ENCODE results near the gene SNF8.
"Not testable (repeated sequence)": the region's sequence is repeated elsewhere in the genome, so short reads cannot be mapped to it uniquely, and the experiment has no call there.

Gene SNF8, protein sequence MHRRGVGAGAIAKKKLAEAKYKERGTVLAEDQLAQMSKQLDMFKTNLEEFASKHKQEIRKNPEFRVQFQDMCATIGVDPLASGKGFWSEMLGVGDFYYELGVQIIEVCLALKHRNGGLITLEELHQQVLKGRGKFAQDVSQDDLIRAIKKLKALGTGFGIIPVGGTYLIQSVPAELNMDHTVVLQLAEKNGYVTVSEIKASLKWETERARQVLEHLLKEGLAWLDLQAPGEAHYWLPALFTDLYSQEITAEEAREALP

DNA sequence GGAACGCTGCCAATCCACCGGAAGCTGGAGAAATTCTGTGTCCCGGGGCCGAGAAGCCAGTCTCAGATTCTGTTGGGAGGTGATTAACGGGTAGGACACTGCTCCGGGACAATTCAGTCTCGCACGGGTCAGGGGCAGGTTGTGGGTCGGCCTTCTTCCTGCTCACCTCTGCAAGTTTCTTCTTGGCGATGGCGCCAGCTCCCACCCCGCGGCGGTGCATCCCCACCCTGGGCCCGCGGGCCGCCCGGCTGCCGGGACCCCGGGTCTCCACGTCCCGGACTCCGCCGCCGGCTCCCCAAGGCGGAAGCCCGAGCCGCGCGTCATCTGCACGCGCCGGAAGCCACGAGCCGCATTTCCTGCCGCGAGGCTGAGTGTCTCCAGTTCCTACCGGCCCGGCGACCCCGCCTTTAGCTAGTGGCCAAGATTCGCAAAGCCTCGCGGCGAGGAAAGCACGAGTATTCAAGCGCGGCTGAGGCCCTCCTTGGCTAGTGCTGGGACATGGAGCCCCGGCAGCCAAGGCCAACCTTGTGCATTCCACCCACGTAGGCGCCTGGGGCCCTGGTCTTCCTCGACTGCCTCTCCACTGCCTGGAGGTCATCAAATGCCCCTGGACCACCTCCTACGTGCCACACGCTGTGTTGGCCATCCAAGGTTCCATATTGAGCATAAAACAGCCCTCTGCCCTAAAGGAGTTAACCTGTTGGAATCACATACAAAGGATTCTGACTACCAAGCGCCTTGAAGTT lies at the start of gene SNF8:
Gene SNF8, minus strand, starts transcription at position 328 of the 746 bp plus-strand sequence. Its CDS starts 108 bp downstream, at position 220.
- DNase-seq, result peak; percentile 90 to 91

DNA sequence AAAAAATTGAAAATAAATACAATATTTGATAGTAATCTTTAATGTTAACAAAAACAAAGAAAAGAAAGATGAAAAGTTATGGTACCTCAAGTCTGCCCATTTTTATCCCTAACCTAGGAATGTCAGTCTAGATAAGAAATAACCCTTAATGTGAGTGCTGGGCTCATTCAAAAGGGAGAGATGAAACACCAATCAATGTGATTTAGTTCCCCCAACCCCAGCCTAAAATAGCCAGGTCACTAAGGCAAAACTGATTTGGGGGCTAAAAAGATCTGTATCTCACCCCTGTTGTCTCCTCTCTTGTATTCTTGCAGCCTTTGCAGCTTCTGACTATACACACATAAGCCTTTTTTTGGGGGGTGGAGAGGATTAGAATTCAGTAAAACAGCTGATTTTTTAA lies 49.3 kb upstream of the SNF8 start:
- DNase-seq, result no peak

DNA sequence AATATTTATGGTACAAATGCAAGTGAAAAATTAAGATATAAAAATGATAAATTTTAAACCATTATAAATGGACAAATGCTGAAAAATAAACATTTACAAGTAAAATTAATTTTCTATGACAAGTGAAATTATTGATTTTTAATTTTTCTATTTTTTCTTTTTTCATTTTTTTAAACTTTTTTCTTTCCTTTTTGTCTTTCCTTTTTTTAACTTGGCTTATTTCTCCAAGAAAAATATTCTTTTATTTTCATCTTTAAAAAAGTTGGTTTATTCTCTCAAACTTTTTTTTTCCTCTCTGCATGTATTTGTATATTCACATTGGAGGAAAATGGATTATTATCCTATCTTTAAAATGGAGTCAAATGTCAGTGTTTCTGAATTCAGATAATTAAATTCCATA lies 48.7 kb upstream of the SNF8 start:
- no peak for DNase-seq

DNA sequence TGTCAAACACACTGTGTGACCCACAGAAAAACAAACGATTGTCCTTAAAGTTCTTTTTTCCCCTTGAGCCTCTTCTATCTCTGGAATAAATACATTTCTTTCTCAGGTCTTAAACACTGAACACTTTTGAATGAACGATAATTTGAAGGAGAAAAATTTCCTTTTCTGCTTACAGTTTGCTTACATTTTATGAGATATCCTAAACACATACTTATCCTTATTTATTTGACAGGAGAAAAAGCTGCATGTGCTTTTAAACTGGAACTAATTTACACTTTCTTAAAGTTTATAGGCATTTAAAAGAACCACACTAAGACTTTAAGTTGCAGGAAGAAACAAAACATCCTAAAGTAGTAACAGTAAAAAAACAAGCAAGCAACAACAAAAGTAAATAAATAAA lies 47.8 kb upstream of the SNF8 start:
- no peak for DNase-seq

DNA sequence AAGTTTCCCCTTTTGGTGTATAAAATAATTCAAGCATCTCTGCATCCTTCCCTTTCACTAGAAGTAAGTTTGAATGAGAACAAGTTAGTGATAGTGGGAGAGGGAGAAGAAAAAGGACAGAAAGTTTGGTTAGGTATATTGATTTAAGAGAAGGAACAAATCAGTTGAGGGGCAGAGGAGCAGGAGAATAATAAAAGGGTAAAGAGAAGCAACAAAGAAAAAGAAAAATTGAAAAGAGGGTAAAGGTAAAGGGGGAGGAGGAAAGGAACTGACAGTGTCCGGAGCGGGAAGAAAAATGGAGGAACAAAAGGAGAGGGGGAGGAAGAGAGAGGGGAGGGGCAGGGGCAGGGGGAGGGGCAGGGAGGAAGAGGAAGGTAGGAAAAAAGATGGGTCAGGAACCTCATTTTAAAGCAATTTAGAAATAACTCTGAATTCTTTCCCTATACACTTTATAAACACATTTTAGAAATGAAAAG lies 46.3 kb upstream of the SNF8 start:
- DNase-seq, result no peak

DNA sequence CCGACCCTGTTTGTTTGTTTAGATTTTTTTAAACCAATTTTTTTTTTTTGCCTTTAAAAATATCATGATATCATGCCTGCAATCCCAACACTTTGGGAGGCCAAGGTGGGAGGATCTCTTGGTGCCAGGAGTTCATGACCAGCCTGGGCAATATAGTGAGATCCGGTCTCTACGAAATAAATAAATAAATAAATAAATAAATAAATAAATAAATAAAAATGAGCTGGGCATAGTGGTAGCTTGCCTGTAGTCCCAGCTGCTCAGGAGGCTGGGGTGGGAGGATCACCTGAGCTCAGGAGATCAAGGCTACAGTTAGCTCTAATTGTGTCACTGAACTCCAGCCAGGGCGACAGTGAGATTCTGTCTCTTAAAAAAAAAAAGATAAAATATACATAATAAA lies 44.5 kb upstream of the SNF8 start:
- DNase-seq, result no peak

DNA sequence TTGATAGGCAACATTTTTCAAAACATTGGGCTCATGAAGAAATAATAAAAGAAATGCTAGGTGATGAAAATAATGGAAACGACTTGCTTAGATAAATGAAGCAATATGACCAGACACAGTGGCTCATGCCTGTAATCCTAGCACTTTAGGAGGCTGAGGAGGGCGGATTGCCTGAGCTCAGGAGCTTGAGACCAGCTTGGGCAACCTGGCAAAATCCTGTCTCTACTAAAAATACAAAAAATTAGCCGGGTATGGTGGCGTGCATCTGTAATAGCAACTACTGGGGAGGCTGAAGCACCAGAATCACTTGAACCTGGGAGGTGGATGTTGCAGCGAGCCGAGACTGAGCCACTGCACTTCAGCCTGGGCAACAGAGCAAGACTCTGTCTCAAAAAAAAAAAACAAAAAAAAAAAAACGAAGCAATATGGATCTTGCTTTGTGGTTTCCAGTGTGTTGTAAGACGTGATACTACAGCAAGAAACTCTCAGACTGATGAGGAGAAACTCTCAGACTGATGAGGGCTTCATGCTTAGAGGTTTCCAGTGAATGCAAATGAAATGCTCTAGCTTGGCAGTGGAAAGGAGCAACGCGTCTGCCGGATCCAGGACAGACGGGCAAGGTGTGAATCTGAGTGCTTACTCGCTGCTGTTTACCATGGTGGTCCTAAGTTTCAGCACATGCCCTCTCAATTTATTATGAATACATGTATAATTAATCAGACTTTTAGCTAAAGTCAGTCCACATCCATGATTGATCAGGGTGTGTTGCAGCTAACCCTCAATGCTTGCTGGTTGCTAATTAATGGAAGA lies 41.0 kb upstream of the SNF8 start:
- no peak for DNase-seq

DNA sequence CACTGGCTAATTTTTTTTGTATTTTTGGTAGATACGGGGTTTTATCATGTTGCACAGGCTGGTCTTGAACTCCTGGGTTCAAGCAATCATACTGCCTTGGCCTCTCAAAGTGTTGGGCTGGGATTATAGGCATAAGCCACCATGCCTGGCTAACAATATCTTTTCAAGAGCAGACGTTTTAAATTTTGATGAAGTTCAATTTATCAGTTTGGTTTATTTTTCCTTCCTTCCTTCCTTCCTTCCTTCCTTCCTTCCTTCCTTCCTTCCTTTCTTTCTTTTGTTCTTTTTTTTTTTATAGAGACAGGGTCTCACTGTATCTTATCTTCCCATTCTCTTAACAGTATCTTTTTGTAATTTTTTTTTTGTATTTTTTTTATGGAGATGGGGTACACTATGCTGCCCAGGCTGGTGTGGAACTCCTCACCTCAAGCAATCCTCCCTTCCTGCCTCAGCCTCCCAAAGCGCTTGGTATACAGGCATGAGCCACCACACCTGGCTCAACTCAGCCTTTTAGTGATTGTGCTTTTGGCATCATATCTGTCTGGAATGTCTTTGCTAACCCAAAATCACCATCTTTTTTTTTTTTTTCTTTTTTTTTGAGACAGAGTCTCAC lies 37.4 kb upstream of the SNF8 start:
- DNase-seq, result no peak

DNA sequence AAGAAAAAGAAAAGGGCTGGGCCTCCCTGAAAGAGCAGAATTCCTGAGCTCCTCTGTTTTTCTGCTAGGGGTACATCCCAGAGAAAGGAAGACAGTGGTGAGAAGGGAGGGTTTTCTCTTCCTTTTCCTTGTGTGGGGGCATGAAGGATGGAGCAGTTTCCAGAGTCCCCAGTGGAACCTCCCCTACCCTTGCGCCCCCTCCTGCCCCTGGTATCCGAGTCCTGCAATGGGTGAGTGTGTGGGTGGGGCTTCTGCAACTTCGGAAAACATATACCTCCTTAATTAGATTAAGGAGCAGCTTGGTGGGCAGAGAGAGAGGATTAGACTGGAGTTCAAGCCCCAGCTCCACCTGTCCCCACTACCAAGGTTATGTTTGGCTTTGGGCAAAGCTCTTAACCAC lies 29.2 kb upstream of the SNF8 start:
- no peak for DNase-seq

DNA sequence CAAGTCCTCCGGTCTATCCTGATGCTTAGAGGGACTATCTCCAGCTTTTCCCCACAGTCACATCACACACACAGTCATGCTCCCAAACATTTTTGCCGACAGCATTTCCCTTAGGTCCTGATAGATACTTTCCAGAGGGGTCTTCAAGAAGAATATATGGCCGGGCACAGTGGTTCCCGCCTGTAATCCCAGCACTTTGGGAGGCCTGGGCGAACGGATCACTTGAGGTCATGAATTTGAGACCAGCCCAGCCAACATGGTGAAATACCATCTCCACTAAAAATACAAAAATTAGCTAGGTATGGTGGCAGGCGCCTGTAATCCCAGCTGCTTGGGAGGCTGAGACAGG lies 28.1 kb upstream of the SNF8 start:
- DNase-seq, result no peak

DNA sequence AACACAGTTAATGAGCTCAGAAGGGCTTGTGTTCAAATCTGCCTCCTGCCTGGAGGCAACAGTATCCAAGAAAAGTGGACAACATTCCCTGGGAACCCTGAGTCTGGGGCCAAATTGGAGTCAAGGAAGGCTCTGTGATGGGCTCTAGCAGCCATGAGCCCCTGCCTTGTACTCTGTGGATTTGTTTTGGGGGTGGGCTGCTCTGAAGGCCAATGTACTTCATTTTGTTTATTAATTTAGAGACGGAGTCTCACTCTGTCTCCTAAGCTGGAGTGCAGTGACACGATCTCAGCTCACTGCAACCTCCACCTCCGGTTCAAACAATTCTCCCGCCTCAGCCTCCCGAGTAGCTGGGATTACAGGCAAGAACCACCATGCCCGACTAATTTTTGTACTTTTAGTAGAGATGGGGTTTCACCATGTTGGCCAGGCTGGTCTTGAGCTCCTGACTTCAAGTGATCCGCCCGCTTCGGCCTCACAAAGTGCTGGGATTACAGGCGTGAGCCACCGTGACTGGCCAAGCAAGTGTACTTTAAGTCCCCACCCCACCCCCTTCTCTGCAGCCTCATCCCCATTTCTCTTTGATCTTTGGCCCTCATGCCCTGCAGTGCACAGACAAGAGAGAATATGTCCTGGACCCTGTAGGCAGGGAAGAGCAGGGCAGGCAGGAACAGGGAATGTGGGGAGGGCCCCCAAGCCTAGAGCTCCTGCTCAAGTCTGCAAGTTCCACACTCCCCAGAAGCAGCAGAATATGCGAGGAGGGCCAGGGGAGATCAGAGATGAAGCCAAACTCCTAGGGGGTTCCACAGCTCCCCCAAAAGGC lies 26.4 kb upstream of the SNF8 start:
- no peak for DNase-seq

DNA sequence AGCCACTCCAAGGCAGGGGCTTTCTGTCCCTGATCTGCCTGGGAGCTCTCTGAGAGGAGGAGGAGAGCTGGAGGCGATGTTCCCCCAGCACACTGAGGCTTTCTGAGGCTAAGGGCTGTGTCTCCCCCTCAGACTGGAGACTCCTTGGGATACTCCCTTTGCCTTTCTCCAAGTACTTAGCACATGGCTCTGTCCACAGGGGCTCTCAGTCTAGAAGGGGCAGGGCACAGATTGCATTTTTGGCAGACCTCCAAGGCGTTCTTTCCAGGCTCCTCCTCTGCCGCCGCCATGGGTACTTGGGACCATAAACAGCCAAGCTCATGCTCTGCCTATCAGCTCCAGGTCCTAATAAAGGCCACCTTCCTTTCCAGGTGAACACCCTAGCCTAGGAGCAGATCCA lies 25.6 kb upstream of the SNF8 start:
- no peak for DNase-seq

DNA sequence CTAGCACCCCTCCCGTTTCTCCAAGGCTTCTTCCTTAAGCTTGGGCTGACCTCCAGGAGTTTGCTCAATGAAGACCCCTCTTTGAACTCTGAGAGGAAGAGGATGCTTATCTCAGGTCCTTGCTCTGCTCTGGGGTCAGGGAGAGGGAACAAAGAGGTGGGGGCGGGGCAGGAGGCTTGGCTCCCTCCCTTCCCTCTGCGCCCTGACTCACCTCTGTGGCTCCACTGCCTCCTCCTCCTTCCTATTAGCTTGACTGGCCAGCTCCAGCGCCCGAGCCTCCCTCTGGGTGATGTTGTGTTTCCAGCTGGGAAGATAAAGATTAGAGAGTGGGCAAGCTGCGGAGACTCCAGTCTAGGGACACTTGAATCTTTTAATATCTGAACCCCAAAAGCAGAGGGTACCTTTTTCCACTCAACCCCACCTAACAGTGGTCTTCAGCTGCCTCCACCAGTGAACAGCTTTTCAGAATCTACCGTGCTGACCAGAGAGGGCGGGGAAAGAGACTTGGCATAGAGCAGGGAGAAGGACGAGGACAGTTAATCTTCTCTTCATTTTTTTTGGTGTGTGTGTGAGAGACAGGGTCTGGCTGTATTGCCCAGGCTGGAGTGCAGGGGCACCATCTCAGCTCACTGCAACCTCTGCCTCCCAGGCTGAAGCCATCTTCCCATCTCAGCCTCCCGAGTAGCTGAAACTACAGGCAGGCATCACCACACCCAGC lies 17.0 kb upstream of the SNF8 start:
- DNase-seq, result no peak

DNA sequence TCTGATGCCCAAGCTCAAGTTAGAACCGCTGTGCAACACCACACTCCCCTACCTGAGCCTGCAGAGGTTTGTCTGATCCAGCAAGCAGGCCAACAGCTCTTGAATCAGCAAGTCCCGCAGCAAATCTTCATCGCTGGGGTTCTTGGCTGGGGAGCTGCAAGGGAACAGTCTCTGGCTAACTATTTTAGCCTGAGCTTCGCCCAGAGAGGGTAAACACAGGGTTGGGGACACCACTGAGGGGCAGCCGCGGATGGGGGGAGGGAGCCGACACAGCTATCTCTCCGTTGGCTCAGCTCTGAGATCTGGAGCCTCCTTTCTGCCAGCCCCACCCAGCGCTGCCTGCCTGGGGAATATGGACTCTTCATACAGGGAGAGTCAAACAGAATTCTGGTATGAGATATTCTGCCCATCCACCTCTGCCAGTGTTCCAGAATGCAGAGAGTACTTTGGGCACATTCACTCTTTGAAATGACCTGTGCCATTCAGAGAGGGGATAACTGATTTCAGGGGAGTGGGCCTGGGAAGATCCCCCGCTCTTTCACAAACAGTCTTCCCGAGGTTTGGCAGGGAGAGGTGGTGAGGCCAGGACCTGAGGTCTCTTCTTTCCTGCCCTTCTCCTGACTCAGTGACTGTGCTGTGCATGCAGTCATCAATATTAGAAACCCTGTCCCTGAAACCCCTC lies 16.3 kb upstream of the SNF8 start:
- DNase-seq, result no peak

DNA sequence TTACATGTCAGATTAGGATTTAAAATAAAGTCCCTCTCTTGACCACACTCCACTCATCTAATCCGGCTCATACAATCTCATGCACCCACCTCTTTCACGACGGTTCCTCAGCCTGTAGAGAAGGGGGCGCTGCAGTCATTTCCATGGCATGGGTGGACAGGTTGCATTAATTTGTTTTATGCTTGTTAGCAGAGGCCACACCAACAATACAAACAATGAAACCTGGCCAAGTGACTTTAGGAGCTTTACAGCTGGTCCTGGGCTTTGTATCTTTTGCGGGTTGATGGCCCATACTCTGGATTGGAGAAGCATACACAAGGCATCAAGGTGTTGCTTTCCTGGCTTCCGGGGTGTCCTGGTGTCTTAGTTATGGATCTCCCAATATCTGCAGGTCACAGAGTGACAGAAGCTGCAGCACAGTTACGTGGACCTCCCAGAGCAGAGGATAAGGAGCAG lies 9.7 kb upstream of the SNF8 start:
- DNase-seq, result no peak

DNA sequence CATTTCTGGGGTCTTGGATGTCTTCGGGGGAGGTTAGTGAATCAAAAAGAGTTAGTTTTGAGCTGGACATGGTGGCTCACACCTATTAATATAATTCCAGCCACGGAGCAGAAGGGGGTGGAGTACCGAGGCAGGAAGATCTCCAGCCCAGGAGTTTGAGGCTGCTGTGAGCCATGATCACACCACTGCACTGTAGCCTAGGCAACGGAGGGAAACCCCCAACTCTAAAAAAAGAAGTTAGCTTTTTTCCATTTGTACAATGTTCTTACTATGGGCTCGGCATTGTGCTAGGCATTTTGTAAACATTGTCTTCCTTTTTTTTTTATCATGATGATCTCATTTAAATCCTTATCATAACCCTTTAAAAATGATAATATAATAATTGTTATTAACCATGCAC lies 8.3 kb upstream of the SNF8 start:
- DNase-seq, result peak in 1 of 2 donors; percentile 6

DNA sequence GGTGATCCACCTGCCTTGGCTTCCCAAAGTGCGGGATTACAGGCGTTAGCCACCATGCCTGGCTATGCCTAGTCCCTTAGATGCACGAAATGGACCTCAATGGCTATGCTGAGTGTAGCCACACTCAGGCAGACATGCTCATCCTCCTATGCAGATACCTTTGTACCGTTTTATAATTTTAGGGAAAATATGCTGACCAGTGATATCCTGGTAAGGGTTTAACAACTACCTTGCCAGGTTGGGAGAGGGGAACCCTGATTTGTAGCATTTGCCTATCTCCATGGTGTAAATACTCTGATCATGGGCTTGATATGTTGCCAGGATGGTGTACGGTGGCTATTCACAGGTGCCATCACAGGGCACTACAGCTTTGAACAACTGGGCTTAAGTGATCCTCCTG lies 6.9 kb upstream of the SNF8 start:
- no peak for DNase-seq

DNA sequence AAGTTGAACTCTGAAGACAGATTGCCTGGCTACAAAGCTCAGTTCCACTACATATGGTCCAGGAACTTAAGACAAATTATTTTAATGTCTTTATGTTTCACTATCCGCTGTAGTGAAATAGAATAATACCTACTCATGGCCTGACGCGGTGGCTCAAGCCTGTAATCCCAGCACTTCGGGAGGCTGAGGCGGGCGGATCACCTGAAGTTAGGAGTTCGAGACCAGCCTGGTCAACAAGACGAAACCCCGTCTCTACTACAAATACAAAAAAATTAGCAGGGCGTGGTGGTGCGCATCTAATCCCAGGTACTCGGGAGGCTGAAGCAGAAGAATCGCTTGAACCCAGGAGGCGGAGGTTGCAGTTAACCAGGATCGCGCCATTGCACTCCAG lies 614 bp upstream of the SNF8 start:
- not testable (repeated sequence) for DNase-seq

DNA sequence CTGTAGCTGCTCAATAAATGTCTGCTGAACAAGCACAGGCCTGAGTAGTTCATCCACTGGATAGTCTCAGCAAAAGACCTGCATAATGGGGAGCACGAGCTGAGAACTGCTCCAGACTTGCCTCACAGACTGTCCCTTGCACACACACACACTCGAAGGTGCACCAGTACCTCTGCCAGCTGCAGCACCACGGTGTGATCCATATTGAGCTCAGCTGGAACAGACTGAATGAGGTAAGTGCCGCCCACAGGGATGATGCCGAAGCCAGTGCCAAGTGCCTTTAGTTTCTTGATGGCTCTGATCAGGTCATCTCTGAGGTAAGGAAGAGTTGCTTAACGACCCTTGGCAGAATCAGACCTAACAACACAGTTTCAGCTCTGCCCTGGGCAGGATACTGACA lies 11.6 kb downstream of the SNF8 start:
- DNase-seq, result no peak

DNA sequence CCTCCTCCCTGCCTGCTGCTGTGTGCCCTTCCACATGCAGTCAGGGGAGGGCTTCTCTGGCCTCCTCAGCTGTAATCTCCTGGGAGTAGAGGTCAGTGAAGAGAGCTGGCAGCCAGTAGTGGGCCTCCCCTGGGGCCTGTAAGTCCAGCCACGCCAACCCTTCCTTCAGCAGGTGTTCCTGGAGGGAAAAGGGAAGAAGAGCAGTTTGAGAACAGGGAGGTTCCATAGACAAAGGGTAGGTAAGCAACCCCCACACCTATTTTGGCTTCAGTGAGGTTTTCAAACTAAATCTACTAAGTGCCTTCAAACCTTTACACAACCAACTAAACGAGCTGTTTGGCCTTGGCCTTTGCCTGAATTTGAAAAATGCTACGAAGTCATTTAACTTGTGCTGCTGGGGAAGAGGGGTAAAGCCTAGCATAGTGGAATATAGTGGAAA lies 14.2 kb downstream of the SNF8 start:
- DNase-seq, result no peak

DNA sequence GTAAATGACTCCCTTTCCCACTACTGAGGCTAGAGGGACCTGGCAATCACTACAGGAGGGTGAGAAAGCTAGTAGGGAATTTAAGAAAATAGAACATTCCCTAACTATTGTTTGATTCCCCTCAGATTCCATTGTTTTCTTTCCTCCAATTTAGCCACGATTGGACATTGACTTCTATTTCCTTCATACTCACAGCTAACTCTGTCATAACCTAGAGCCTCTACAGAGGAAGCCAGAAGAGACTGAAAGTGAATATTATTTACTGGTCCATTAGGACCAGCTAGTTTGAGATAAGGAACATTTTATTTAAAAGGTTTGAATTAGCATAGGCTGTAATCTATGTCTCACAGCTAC lies 14.9 kb downstream of the SNF8 start:
- DNase-seq, result no peak

All from CD4-positive, alpha-beta T cell treated with Interleukin-1 beta for 1 hour (primary cell).